Hematopoietic multipotent progenitor cell treated with erythropoietin and hydrocortisone succinate and interleukin-3 and kit ligand, for 6 days (in vitro differentiated cells): ENCODE measurements around the gene DMAC1.

Experiments
- DNase-seq: peaks from one replicate; pipeline ENCODE4 v3.0.0-alpha.2; 2015

DMAC1 gene

DNA sequence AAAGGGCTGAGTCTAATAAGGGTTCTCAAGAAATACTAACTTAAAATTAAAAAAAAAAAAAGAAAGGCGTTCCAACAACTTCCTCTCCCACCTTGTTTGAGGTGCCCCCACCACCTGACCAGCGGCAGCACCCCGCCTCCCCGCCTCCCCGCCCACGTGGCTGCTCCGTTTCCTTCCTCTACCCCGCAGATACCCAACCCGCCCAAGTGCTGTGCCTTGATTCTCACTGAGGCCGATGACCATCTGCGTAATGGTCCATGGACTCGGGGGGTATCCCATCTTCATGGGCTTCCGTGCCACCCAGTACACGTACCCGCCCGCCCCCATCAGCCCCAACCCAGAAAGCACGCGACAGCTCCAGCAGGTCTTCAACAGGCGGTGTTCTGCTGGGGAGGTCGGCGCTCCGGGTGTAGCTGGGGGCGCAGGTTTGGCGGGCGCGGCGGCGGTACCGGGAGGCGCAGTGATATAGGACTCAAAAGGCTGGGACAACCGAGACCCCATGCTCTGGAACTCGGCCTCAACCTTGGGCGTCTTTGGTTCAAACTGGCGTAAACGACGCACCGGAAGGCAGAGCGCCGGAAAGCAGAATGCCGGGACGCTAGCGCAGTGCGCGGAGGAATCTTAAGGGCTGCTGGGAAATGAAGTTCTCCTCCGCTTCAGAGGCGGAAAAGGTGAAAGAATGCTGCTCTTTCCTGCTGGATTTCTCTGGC, at the start of gene DMAC1:
DMAC1 (minus strand) TSS at position 545 of the 710 bp plus-strand sequence; CDS start at position 501, 44 bp downstream.
- peak; percentile 94 for DNase-seq

DNA sequence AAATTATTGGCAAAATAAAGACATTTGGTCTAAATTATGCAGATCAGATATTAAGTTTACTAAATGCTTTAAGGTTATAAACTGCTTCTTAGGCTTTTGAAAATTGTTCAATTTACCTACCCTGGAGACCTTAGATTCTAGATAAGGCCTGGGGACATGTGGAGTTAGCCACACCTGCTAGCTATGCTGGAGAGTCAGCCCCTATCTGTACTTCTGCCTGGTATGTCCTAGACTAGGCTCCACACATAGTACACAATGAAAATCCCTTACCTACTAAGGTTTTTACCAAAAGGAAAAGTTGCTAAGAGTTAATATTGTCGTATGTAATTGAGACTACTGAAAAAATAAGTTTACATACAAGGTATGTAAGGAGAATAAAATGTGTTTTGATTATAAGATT, 49.8 kb upstream of the DMAC1 start:
- no peak for DNase-seq

- no peak for DNase-seq
These were observed 48.9 kb upstream of the DMAC1 start for GRCh38 chr9:7848498-7848897.

GRCh38 chr9:7844242-7844641, 44.7 kb upstream of the DMAC1 start:
- peak; percentile 56 for DNase-seq

- DNase-seq, result no peak
These were observed 42.3 kb upstream of the DMAC1 start for GRCh38 chr9:7841831-7842230.

GRCh38 chr9:7834531-7834930, 35.0 kb upstream of the DMAC1 start:
- no peak for DNase-seq

- peak; percentile 8 for DNase-seq
These were observed 28.8 kb upstream of the DMAC1 start for GRCh38 chr9:7828334-7828733.

DNA sequence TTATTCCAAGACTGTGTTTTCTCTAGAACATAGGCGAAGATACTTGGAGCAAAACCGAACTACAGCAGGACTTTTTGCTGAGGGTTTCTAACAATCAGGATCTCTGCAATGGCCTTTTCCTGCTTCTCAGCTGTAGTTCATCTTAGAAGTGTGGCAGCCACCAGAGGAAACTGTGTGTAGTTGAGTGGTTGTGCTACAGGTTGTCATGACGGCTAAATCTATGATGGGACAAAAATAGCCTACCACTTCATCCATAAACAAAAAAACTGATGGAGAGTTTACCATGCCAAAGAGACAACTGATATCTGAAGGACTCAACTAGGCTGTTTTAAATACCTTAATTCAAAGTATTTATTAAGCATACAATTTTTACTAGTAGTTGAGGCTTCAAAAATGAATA, 28.2 kb upstream of the DMAC1 start:
- no peak for DNase-seq

GRCh38 chr9:7827056-7827455, 27.5 kb upstream of the DMAC1 start:
- DNase-seq, result no peak

DNA sequence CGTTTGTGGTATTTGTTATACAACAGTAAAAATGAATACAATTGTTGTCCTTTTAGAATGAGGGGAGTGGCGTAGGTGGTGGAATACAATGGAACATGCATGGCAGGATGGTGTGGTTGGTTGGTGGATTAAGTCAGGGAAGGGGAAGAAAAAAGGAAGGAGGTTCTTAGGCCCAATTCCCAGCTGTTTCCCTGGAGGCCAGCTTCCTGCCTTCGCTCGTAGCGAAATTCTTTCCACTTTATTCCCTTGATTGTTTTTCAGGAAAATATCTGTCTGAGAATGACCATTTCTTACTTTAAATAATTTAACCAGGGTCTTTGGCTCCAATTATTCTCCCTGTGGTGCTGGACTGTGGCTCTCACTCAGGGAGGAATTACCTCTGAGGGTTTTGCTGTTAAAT, 24.1 kb upstream of the DMAC1 start:
- DNase-seq, result no peak

DNA sequence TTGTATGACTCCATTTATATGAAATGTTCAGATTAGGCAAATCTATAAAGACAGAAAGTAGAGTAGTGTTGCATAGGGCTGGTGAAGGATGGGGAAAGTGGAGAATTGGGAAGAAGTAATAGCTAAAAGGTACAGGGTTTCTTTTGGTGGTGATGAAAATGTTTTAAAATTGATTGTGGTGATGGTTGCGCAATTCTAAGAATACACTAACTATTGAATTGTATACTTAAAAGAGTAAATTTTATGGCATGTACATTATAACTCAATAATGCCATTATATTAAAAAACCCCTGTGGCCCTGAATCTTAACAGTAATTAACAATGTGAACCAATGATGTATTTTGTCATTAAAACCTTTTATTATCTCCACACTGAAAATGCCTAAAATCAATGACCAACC, 20.4 kb upstream of the DMAC1 start:
- no peak for DNase-seq

DNA sequence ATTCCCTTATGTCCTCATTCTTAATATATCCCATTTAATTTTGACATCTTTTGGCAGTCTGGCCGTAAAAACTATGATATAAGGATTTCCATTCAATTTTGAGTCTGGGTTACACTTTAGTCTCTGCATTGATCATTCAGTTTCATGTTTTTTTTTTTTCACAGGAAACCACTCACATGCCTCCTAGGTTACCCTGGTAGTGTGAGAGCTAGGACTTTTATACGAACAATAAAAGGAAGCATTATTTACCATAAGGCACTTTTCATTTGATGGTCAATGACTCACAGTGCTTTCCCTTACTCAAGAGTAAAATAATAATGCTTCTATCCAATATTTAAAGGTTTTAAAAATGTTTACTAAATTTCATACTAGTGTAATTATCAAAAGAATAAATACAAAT, 16.4 kb upstream of the DMAC1 start:
- DNase-seq, result no peak

GRCh38 chr9:7813030-7813429, 13.5 kb upstream of the DMAC1 start:
- DNase-seq, result no peak

- DNase-seq, result no peak
These were observed 12.1 kb upstream of the DMAC1 start for GRCh38 chr9:7811677-7812076.

DNA sequence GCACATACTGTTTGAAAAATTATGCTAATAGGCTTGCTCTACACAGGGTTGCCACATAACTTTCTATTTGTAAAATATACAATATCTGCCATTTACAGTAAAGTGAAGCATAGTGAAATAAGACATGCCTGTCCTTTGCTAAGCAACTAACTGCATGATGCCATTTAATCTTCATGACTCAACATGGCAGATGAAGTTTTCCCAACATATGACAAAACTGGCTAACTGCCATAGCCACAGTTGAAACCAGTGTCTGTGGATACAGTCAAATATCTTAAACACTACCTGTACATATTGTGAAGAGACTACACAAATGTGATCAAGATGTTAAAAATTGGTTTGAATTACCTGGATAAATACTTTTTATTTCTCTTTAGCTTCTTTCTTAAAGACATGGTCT, 3.1 kb upstream of the DMAC1 start:
- DNase-seq, result peak; percentile 6

GRCh38 chr9:7799944-7800285, 337 bp upstream of the DMAC1 start:
- no peak for DNase-seq

GRCh38 chr9:7794196-7794595, 5.4 kb downstream of the DMAC1 start:
- no peak for DNase-seq

DNA sequence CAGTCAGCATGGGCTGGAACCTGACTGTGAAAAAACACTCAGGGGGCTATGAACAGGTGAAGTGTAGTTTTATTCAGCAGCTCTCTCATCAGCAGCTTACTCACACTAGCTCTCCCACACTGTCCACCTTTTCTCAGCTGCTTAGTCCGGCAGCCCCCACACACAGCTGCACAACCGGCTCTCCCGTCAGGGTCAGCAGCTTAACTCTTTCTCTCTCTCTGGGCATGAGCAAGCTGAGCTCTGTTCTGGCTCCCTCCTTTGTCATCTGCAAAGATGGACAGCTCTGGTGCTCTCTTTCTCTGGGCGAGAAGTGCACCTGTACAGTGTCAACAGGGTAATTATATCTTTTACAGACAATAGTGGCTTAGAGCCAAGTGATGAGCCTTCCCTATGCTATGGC, 8.2 kb downstream of the DMAC1 start:
- DNase-seq, result no peak

DNA sequence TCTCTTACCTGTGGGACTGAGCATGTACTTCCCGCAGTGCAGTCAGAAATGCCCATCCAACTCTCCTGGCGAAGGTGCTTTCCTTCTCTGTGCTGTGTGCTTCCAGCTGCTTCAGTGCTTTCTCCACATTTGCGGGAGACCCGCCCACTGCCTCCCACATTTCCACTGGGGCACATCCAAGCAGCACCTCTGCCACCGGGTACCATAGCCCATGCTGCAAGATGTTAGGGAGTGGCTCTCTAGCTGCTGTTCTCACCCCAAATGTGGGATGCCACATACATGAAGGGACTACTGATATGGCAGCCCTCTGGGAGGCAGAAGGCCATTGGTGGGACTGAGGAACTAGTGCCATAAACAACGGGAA, 8.8 kb downstream of the DMAC1 start:
- no peak for DNase-seq

GRCh38 chr9:7790022-7790818, 9.4 kb downstream of the DMAC1 start:
- DNase-seq, result no peak

- no peak for DNase-seq
These were observed 10.8 kb downstream of the DMAC1 start for GRCh38 chr9:7788772-7789171.

GRCh38 chr9:7785813-7786212, 13.8 kb downstream of the DMAC1 start:
- DNase-seq, result peak; percentile 7

DNA sequence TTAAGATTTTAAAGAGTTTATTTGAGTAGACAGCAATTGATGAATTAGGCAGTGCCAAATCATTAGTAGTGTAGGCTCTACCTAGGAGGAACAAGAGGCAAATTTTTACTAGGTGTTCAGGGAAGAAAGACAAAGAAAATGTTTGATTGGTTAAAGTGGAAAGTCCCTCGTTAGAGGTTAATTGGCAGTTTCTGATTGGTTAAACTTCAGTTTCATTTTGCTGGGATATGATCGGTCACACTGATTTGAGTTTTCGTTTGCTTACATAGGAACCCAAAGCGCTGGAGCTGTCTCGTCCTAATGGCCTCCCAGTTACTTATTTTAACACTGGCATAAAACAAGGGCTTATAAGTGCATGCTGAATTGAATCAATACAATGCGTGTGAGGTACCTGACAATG, 15.1 kb downstream of the DMAC1 start:
- DNase-seq, result no peak

- DNase-seq, result no peak
These were observed 15.9 kb downstream of the DMAC1 start for GRCh38 chr9:7783635-7784063.
